Stimulated activated CD8-positive, alpha-beta memory T cell treated with anti-CD3 and anti-CD28 coated beads, Interleukin-12 subunit alpha, Interleukin-12 subunit beta, amount 100 ng/mL, for 24 hours (primary cell): ENCODE results near the gene CEACAM18.

Experiments used
- DNase-seq: peaks from one replicate; pipeline ENCODE4 v3.0.0-alpha.2; 2020; ENCODE audit errors: extremely low read depth

CEACAM18 gene

DNA sequence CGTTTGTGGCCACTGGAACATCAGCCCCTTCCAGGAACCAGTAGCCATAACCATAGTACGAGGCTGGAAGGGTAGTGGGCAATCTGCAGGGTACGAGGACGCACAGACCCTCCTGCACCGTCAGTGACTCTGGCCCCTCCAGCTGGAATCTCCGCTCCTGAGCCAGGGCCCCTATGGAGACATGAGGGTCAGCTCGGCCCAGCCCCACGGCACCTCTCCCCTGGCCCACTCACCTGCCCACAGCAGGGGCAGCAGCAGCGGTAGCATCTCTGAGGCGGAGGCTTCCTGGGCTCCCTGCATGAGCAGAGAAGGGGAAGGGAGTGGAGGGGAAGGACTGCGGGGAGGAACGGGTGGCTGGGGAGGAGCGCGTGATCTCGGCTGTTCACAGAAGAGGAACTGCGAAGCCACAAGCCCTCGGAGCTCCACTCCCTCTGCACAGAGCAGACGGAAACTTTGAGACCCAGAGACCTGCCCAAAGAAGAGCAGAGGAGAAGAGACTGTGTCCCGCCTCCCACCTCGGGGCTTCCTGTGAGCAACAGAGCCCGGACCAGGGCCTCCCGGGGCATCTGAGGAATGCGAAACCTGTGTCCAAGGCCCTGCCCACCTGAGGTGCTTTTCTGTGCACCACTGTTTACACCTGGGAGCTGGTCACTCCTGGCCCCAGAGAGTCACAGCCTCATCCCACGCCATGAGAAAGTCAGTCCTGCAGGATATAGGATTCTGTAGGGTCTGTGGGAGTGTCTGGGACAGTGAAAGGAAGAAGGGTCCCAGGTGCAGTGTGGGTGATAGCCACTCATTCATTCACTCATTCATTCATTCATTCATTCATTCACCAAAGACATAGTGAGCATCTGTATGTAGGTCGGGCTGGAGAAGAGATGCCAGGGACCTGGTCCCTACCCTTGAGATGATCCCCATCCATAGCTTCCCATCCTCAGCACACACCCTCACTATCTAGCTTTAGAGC is 53.3 kb downstream of the CEACAM18 start, which contains the start of gene SIGLEC6:
SIGLEC6 (minus strand) TSS at position 322 of the 967 bp plus-strand sequence; CDS start at position 300, 22 bp downstream.
- no peak for DNase-seq

GRCh38 chr19:51535535-51535934 is 57.2 kb downstream of the CEACAM18 start:
- DNase-seq = no peak

GRCh38 chr19:51539821-51540366 is 61.6 kb downstream of the CEACAM18 start:
- DNase-seq = no peak
